ENCODE data around the gene PHYKPL. TPM values are rescaled to one million over a fixed set of nuclear protein-coding genes. Genes with fewer than 3 reads are reported as not detected.

The PHYKPL gene
- total RNA-seq, 1 experiment from 2014 or later: 43.2 TPM

DNA sequence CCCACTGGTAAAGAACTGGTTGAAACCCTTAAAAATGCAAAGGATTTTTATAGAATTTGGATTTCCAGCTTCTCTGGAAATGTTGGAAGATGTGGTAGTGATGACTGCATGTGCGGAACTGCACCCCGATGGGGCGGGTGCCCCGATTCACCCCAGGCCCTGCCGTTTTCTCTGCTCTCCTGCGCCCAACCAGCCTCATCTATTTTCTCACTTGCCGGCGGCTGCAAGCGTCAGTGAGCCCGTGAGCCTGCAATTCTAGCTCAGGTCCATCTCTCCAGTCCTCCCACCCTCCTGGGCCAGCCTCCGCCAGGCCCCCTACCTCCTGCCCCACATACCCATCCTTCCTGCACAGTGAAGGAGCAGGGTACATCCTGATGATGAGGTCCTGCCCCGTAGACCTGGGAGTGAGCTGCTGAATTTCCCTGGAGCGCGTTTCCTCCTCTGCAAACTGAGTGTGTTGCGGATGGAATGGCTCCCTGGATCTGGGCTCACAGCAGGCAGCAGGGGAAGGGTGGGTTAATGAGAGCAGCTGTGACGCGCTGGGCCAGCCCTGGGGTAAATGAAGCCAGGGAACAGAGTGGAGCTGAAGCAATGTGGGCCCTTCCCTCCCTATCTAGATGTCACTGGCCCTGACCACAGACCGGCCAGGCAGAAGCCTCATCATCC is 45.9 kb upstream of the PHYKPL start:
- Histone ChIP-seq H3K36me3 (ENCODE audit: control insufficient read depth, insufficient read depth, low read length) (no peaks in the 10 kb centered on the region), H3K4me3 (ENCODE audit: low read depth in 2 of 2, low read length in 2 of 2) (no peak overlapping the region), H3K27ac (ENCODE audit: low read length) (no peak overlapping the region), H3K27me3 (ENCODE audit: control insufficient read depth, insufficient read depth, low read length) (peaks cover 2% of the 10 kb centered on the region), H3K4me1 (ENCODE audit: control insufficient read depth, insufficient read depth, low read length) (peaks cover 8% of the 10 kb centered on the region), H3K9me3 (ENCODE audit: control insufficient read depth, insufficient read depth, low read depth, low read length) (no peaks in the 10 kb centered on the region)
- ATAC-seq (no peak), DNase-seq (ENCODE audit: low read depth, low spot score) (no peak)
- TF ChIP-seq SIN3A (IDR thresholded peaks at IDR 0.05; ENCODE audit: borderline replicate concordance, insufficient read depth, low read depth, low read length) (no peak), REST (IDR thresholded peaks at IDR 0.05; ENCODE audit: insufficient read depth in 1 of 2, low read depth in 2 of 2, low read length in 1 of 2) (no peak)
- TF ChIP-seq, protein P1, sequence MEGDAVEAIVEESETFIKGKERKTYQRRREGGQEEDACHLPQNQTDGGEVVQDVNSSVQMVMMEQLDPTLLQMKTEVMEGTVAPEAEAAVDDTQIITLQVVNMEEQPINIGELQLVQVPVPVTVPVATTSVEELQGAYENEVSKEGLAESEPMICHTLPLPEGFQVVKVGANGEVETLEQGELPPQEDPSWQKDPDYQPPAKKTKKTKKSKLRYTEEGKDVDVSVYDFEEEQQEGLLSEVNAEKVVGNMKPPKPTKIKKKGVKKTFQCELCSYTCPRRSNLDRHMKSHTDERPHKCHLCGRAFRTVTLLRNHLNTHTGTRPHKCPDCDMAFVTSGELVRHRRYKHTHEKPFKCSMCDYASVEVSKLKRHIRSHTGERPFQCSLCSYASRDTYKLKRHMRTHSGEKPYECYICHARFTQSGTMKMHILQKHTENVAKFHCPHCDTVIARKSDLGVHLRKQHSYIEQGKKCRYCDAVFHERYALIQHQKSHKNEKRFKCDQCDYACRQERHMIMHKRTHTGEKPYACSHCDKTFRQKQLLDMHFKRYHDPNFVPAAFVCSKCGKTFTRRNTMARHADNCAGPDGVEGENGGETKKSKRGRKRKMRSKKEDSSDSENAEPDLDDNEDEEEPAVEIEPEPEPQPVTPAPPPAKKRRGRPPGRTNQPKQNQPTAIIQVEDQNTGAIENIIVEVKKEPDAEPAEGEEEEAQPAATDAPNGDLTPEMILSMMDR (IDR thresholded peaks at IDR 0.05): no peak
- BruUV-seq (replicated peaks): no TSS peak
- in situ Hi-C loops (cut with HindIII; ENCODE audit: low pct_unique_long_range_greater_than_20kb, low sequenced_read_pairs) (no loop called here), intact Hi-C loops (cut with micrococcal nuclease; ENCODE audit: unreplicated experiment) (no loop called here)
- ChIA-PET POLR2A (interaction anchor here (0.8 kb wide), 1 partner anchor 18 kb away, joined by 3 read pairs; no protein-coding TSS in a partner anchor), CTCF (interaction anchor here (0.7 kb wide), 2 partner anchors 47 to 1001 kb away, joined by 3 to 4 read pairs; no protein-coding TSS in a partner anchor)

GRCh38 chr5:178277866-178278265 is 45.3 kb upstream of the PHYKPL start:
- BruUV-seq (replicated peaks): no TSS peak
- Histone ChIP-seq H3K27ac (ENCODE audit: low read length) (no peak overlapping the region), H3K36me3 (ENCODE audit: control insufficient read depth, insufficient read depth, low read length) (no peaks in the 10 kb centered on the region), H3K4me3 (ENCODE audit: low read depth in 2 of 2, low read length in 2 of 2) (no peak overlapping the region), H3K9me3 (ENCODE audit: control insufficient read depth, insufficient read depth, low read depth, low read length) (no peaks in the 10 kb centered on the region), H3K27me3 (ENCODE audit: control insufficient read depth, insufficient read depth, low read length) (no peaks in the 10 kb centered on the region), H3K4me1 (ENCODE audit: control insufficient read depth, insufficient read depth, low read length) (peaks cover 8% of the 10 kb centered on the region)
- no peak for DNase-seq (ENCODE audit: low read depth, low spot score)
- TF ChIP-seq POLR2AphosphoS5 (IDR thresholded peaks at IDR 0.05; ENCODE audit: low read depth, low read length) (no peak), SIN3A (IDR thresholded peaks at IDR 0.05; ENCODE audit: borderline replicate concordance, insufficient read depth, low read depth, low read length) (no peak), REST (IDR thresholded peaks at IDR 0.05; ENCODE audit: insufficient read depth in 1 of 2, low read depth in 2 of 2, low read length in 1 of 2) (no peak), TCF7L2 (IDR thresholded peaks at IDR 0.05; ENCODE audit: low read depth, low read length) (no peak)
- TF ChIP-seq, protein P1 (IDR thresholded peaks at IDR 0.05): no peak
- POLR2A ChIA-PET: interaction anchor here (0.8 kb wide), 1 partner anchor 19 kb away, joined by 3 read pairs; no protein-coding TSS in a partner anchor
- CTCF ChIA-PET: interaction anchor here (0.7 kb wide), 1 partner anchor 1002 kb away, joined by 4 read pairs; no protein-coding TSS in a partner anchor
- intact Hi-C loops (cut with micrococcal nuclease; ENCODE audit: unreplicated experiment) (no loop called here), in situ Hi-C loops (cut with HindIII; ENCODE audit: low pct_unique_long_range_greater_than_20kb, low sequenced_read_pairs) (no loop called here)
- ATAC-seq: no peak
